ENCODE measurements around the gene HYAL1. TPM values are rescaled to one million over a fixed set of nuclear protein-coding genes. Genes with fewer than 3 reads are reported as not detected.

Gene HYAL1
- total RNA-seq, 2 donors from 2014 or later, result 6.9 to 16.4 TPM

- DNase-seq, result peak in 1 of 2 donors; percentile 71
- intact Hi-C loops (cut with DNase I, micrococcal nuclease), result no loop called here
- peak; percentile 20 for ATAC-seq
Observed at GRCh38 chr3:50256978-50257890, 46.1 kb downstream of the HYAL1 start.

GRCh38 chr3:50255251-50255615 is 48.1 kb downstream of the HYAL1 start:
- DNase-seq (no peak), ATAC-seq (no peak)
- intact Hi-C loops (cut with DNase I, micrococcal nuclease), result no loop called here

GRCh38 chr3:50254577-50255250 is 48.7 kb downstream of the HYAL1 start:
- ATAC-seq (no peak), DNase-seq (no peak)
- intact Hi-C loops (cut with DNase I, micrococcal nuclease), result no loop called here

DNA sequence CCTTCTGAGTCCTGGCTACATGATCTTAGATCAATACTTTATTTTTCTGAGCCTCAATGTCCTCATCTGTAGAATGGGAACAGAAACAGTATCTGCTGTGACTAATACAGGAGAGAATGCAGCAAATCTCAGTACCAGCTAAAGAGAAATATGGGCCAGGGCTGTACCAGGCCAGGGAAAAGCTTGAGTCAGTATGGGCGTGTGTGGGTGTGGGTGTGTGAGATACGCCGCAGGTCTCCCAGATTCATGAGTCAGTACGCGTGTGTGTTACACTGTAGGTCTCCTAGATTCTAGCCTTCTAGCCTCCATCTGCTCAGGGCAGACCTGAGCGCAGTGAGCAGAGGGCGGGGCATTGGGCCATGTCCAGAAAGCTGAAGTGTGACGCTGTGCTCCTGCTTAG is 52.2 kb downstream of the HYAL1 start:
- ATAC-seq, result peak; percentile 47
- intact Hi-C loops (cut with DNase I, micrococcal nuclease), result no loop called here
- DNase-seq, result no peak

GRCh38 chr3:50250514-50250913 is 52.9 kb downstream of the HYAL1 start:
- intact Hi-C loops (cut with DNase I, micrococcal nuclease), result no loop called here
- DNase-seq (no peak), ATAC-seq (no peak)

Other genes with a start within 250 kb of the HYAL1 start
- gene RBM5, start 214.7 kb downstream of the HYAL1 start, total RNA-seq, result 100 to 1,000 TPM; 124 to 135 TPM
- 10 to 100 TPM; 11.5 to 12.1 TPM for gene SEMA3F, start 148.2 kb downstream of the HYAL1 start, total RNA-seq
- gene GNAT1, start 112.0 kb downstream of the HYAL1 start, total RNA-seq, result not detected
- not detected for gene SLC38A3, start 98.3 kb downstream of the HYAL1 start, total RNA-seq
- 10 to 100 TPM; 46.1 to 81.3 TPM for gene GNAI2, start 67.4 kb downstream of the HYAL1 start, total RNA-seq
- gene SEMA3B, start 34.4 kb downstream of the HYAL1 start, total RNA-seq, result 100 to 1,000 TPM in 1 of 2 donors, 10 to 100 TPM in 1; 56.8 to 116 TPM
- not detected for gene LSMEM2, start 24.5 kb downstream of the HYAL1 start, total RNA-seq
- 10 to 100 TPM; 48.8 to 68.6 TPM for gene IFRD2, start 11.1 kb downstream of the HYAL1 start, total RNA-seq
- 1 to 10 TPM; 2.2 to 2.8 TPM for gene HYAL3, start 4.2 kb downstream of the HYAL1 start, total RNA-seq
- 10 to 100 TPM in 1 of 2 donors, 1 to 10 TPM in 1; 9.8 to 11.2 TPM for gene NAA80, start 4.2 kb downstream of the HYAL1 start, total RNA-seq
- gene HYAL2, start 19.2 kb upstream of the HYAL1 start, total RNA-seq, result 10 to 100 TPM; 27.9 to 34.7 TPM
- gene TUSC2, start 24.6 kb upstream of the HYAL1 start, total RNA-seq, result 10 to 100 TPM; 26.7 to 29.1 TPM
- 10 to 100 TPM; 14.5 to 15.0 TPM for gene RASSF1, start 37.3 kb upstream of the HYAL1 start, total RNA-seq
- gene ZMYND10, start 42.2 kb upstream of the HYAL1 start, total RNA-seq, result under 1 TPM; 0.47 to 0.49 TPM
- gene NPRL2, start 47.2 kb upstream of the HYAL1 start, total RNA-seq, result 10 to 100 TPM; 18.1 to 23.5 TPM
- gene CYB561D2, start 47.3 kb upstream of the HYAL1 start, total RNA-seq, result 10 to 100 TPM; 35.8 to 36.9 TPM
- 10 to 100 TPM; 44.6 to 48.3 TPM for gene TMEM115, start 55.9 kb upstream of the HYAL1 start, total RNA-seq
- gene CACNA2D2, start 200.1 kb upstream of the HYAL1 start, total RNA-seq, result 1 to 10 TPM; 1.9 to 3.2 TPM

Measured in left colon (tissue), 2 donors.